Smooth muscle cell (in vitro differentiated cells): ENCODE measurements around the gene UCK1. TPM values are rescaled to one million over a fixed set of nuclear protein-coding genes. Genes with fewer than 3 reads are reported as not detected.

ENCODE experiments used
- DNase-seq: peaks from one replicate; lab custom pipeline; 2025; ENCODE audit not compliant: unreplicated experiment; lab: John Stamatoyannopoulos, UW
- H2AFZ ChIP-seq: fragments of 200-600 bp; sonication (generic); 2 replicates; pipeline ENCODE4 v1.6.0; 2016; ENCODE audit warnings: antibody characterized with exemption, low read depth, mild to moderate bottlenecking
- H3F3A ChIP-seq: fragments of 200-600 bp; sonication (generic); 2 replicates; pipeline ENCODE4 v1.6.0; 2017; ENCODE audit warnings: antibody characterized with exemption, low read depth
- H3K27ac ChIP-seq: fragments of 200-600 bp; sonication (generic); 2 replicates; pipeline ENCODE4 v1.5.1; 2016; ENCODE audit warnings: low read depth, mild to moderate bottlenecking
- H3K27me3 ChIP-seq: fragments of 200-600 bp; sonication (generic); 2 replicates; pipeline ENCODE4 v1.6.1; 2016; ENCODE audit warnings: low read depth, mild to moderate bottlenecking
- H3K36me3 ChIP-seq: fragments of 200-600 bp; sonication (generic); 2 replicates; pipeline ENCODE4 v1.5.1; 2016; ENCODE audit warnings: low read depth
- H3K4me1 ChIP-seq: fragments of 200-600 bp; sonication (generic); 2 replicates; pipeline ENCODE4 v1.5.1; 2016; ENCODE audit warnings: low read depth
- H3K4me2 ChIP-seq: fragments of 200-600 bp; sonication (generic); 2 replicates; pipeline ENCODE4 v1.6.0; 2016; ENCODE audit warnings: mild to moderate bottlenecking
- H3K4me3 ChIP-seq: fragments of 200-600 bp; sonication (generic); 2 replicates; pipeline ENCODE4 v1.5.1; 2016; ENCODE audit warnings: mild to moderate bottlenecking
- H3K79me2 ChIP-seq: fragments of 200-600 bp; sonication (generic); 2 replicates; pipeline ENCODE4 v1.6.0; 2016; ENCODE audit warnings: low read depth, mild to moderate bottlenecking
- H3K9ac ChIP-seq: fragments of 200-600 bp; sonication (generic); 2 replicates; pipeline ENCODE4 v1.6.0; 2016; ENCODE audit warnings: low read depth
- H3K9me3 ChIP-seq: fragments of 200-600 bp; sonication (generic); replicated peaks from 2 replicates; pipeline ENCODE4 v1.5.1; 2016; ENCODE audit warnings: low read depth
- H4K20me1 ChIP-seq: fragments of 200-600 bp; sonication (generic); 2 replicates; pipeline ENCODE4 v1.6.0; 2016; ENCODE audit warnings: low read depth
- WGBS: methylation state at CpG from one replicate; pipeline ENCODE4 v1.1.7; 2016; ENCODE audit warnings: low lambda C conversion rate; 5-methylcytosine and 5-hydroxymethylcytosine counted together
- polyA plus RNA-seq: library from polyadenylated mRNA; unstranded; fragments of >200 nt; fragmentation: Nextera tagmentation; extraction: Ambion mirVana; gene quantifications from 2 replicates; pipeline ENCODE4 v1.2.1, GENCODE V29; 2016
- total RNA-seq: library from RNA; depleted of rRNA; stranded (reverse); fragments of >200 nt; gene quantifications from 2 replicates; pipeline ENCODE4 v1.2.3, GENCODE V29; 2014
- TF ChIP-seq, protein P1 (sequence below): fragments of 200-600 bp; sonication (generic); IDR thresholded peaks from 2 replicates; pipeline ENCODE4 v1.5.1; 2017; ENCODE audit warnings: borderline replicate concordance, mild to moderate bottlenecking, antibody characterized with exemption; ENCODE audit not compliant: insufficient read depth, poor library complexity, severe bottlenecking

Gene UCK1
- total and polyA plus RNA-seq, 2 experiments from 2014 or later, result 9.7 to 20.2 TPM

DNA sequence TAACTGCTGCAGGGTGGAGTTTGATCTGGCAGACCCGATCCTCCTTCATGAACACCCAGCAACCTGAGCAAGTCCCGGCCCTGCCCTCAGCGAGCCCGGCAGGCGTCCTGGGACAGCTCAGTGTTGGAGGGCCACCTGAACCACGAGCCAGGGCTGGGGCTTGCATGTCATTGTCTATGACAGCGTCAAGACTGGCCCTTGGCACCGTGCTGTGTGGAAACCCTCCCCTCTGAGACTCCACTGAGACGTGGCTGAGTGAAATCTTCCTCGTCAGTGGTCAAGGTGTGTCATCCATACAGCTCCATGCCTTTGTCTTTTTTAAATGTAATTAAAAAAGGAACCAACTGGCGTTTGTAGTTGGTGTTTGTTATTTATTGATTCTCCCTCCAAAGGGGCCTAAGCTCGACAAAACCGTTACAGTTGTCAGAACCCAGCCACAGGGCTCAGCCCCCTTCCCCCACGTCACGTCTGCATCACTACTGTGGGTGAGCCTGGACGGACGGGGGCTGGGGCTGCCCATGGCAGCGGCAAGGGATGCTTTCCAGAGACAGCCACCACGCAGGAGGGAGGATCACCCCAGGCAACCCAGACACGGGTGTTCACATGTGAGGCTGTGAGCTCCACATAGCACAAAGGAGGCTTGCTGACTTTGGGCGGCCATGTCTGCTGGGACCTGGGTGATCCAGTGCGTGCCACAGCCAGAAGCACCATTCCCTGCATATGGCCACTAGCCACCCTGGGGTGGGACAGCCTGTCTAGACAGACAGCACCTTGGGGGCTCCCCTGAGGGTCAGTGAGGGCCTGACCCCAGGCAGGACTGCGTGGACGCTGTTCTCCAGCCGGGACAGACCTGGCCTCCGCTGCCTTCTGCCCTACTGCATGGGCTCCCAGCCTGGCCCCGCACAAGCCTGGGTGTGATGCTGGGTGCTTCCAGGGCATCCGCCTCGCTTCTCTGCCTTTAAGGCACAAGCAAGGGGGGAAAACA lies 7.3 kb downstream of the UCK1 start:
- H3K27me3 ChIP-seq, result no peaks in the 10 kb centered on the region
- H3K79me2 ChIP-seq, result no peaks in the 10 kb centered on the region
- WGBS, result 88% methylated on average over 29 of the region's 29 CpGs
- peaks cover 16% of the 10 kb centered on the region for H3F3A ChIP-seq
- no peak overlapping the region for H3K4me2 ChIP-seq
- TF ChIP-seq, protein P1, sequence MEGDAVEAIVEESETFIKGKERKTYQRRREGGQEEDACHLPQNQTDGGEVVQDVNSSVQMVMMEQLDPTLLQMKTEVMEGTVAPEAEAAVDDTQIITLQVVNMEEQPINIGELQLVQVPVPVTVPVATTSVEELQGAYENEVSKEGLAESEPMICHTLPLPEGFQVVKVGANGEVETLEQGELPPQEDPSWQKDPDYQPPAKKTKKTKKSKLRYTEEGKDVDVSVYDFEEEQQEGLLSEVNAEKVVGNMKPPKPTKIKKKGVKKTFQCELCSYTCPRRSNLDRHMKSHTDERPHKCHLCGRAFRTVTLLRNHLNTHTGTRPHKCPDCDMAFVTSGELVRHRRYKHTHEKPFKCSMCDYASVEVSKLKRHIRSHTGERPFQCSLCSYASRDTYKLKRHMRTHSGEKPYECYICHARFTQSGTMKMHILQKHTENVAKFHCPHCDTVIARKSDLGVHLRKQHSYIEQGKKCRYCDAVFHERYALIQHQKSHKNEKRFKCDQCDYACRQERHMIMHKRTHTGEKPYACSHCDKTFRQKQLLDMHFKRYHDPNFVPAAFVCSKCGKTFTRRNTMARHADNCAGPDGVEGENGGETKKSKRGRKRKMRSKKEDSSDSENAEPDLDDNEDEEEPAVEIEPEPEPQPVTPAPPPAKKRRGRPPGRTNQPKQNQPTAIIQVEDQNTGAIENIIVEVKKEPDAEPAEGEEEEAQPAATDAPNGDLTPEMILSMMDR, result no peak
- H3K9me3 ChIP-seq, result no peaks in the 10 kb centered on the region
- no peak overlapping the region for H3K9ac ChIP-seq
- H3K27ac ChIP-seq, result peak overlapping the region; percentile 49
- no peak for DNase-seq
- no peaks in the 10 kb centered on the region for H3K36me3 ChIP-seq
- no peaks in the 10 kb centered on the region for H3K4me1 ChIP-seq
- H3K4me3 ChIP-seq, result no peak overlapping the region
- peaks cover 14% of the 10 kb centered on the region for H4K20me1 ChIP-seq
- H2AFZ ChIP-seq, result no peak overlapping the region

DNA sequence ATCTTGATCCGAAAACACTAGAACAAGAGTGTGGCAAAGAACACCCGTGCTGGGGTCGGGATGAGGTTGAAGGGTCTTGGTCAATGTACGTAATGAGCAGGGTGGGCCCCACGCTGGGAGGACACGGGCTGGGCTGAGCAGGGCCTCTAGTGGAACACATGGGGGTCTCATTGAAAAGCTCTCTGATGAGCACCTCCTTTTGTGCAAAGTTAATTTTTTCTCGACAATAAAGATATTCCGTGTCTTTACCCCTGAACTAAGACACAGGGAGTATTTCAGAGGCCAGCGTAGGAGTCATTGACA lies 8.0 kb downstream of the UCK1 start:
- Histone ChIP-seq H3K36me3 (no peaks in the 10 kb centered on the region), H3K27me3 (no peaks in the 10 kb centered on the region), H3K9me3 (no peaks in the 10 kb centered on the region), H3K4me2 (no peak overlapping the region), H3K79me2 (no peaks in the 10 kb centered on the region), H4K20me1 (peaks cover 14% of the 10 kb centered on the region), H3K27ac (no peak overlapping the region), H3K9ac (no peak overlapping the region), H3K4me1 (no peaks in the 10 kb centered on the region), H3K4me3 (no peak overlapping the region), H3F3A (peaks cover 16% of the 10 kb centered on the region), H2AFZ (no peak overlapping the region)
- TF ChIP-seq, protein P1, result no peak
- no peak for DNase-seq
- 97% methylated on average over 9 of the region's 9 CpGs for WGBS

DNA sequence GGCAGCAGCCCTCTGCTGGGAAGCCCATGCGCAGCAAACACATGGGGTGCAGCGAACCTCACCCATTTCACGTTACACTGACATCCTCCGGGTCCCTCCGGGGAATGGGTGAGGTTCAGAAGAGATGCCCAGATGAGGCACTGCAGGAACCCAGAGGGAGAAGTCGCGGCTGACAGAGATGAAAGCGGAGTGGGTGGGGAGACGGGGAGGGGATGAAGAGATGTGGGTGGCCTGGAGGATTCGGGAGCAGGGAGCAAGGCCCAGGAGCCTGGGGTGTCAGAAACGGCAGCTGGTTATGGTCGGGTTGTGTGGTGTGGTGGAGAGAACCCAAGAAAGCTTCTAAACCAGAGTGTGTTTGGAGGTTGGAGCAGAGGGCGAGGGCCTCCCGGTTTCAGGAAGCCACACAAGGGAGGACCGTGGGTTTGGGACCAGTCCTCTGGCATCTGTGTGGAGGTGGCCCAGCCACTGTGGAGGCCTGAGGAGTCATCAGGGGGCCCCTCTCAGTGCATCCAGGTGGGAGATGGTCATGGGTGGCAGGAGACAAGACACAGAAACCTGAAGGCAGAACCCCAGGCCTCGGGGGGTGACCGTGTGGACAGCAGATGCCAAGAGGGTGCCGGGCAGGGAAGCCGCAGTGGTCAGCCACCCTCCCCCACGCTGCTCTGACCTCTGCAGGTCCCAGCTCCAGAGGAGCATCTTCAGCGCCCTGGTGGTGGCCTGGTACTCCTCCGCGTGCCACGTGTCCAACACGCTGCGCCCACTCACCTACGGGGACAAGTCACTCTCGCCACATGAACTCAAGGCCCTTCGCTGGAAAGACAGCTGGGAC lies 8.6 kb downstream of the UCK1 start:
- DNase-seq, result no peak
- peaks cover 14% of the 10 kb centered on the region for H4K20me1 ChIP-seq
- no peaks in the 10 kb centered on the region for H3K27me3 ChIP-seq
- H3K4me3 ChIP-seq, result no peak overlapping the region
- H3K9me3 ChIP-seq, result no peaks in the 10 kb centered on the region
- no peak overlapping the region for H3K9ac ChIP-seq
- TF ChIP-seq, protein P1, result no peak
- no peak overlapping the region for H3K27ac ChIP-seq
- no peaks in the 10 kb centered on the region for H3K36me3 ChIP-seq
- 96% methylated on average over 29 of the region's 29 CpGs for WGBS
- H3K4me2 ChIP-seq, result no peak overlapping the region
- peaks cover 16% of the 10 kb centered on the region for H3F3A ChIP-seq
- no peaks in the 10 kb centered on the region for H3K79me2 ChIP-seq
- H2AFZ ChIP-seq, result no peak overlapping the region
- no peaks in the 10 kb centered on the region for H3K4me1 ChIP-seq
